ENCODE results near the gene DBNDD1. TPM values are rescaled to one million over a fixed set of nuclear protein-coding genes. Genes with fewer than 3 reads are reported as not detected.

DBNDD1 gene
- total RNA-seq, 4 donors from 2014 or later, result 1.1 to 4.1 (median 3.5) TPM

- Histone ChIP-seq H3K4me1 (no peaks in the 10 kb centered on the region), H3K27ac (no peak overlapping the region), H3K4me3 (no peak overlapping the region), H3K36me3 (peaks cover 0 to 95% of the 10 kb centered on the region in 2 donors), H3K27me3 (no peaks in the 10 kb centered on the region), H3K9me3 (no peaks in the 10 kb centered on the region)
- ATAC-seq, result no peak
- TF ChIP-seq POLR2A (IDR thresholded peaks at IDR 0.05) (no peak), CTCF (IDR thresholded peaks at IDR 0.05) (no peak), POLR2AphosphoS5 (IDR thresholded peaks at IDR 0.05) (no peak), EP300 (IDR thresholded peaks at IDR 0.05) (no peak)
- WGBS, 2 donors (ENCODE audit: low coverage in 1 of 2), result 91 to 100% methylated on average over 3 to 11 of the region's 13 CpGs
Observed at GRCh38 chr16:89986600-89986999, 32.7 kb downstream of the DBNDD1 start.

GRCh38 chr16:89985219-89985618 lies 34.0 kb downstream of the DBNDD1 start:
- H3K27me3 ChIP-seq, result no peaks in the 10 kb centered on the region
- no peaks in the 10 kb centered on the region for H3K9me3 ChIP-seq
- 90 to 92% methylated on average over 7 to 10 of the region's 10 CpGs for WGBS, 2 donors (ENCODE audit: low coverage in 1 of 2)
- H3K4me3 ChIP-seq, result no peak overlapping the region
- TF ChIP-seq CTCF (IDR thresholded peaks at IDR 0.05), result no peak
- TF ChIP-seq POLR2AphosphoS5 (IDR thresholded peaks at IDR 0.05), result no peak
- no peak for TF ChIP-seq POLR2A (IDR thresholded peaks at IDR 0.05)
- TF ChIP-seq EP300 (IDR thresholded peaks at IDR 0.05), result no peak
- H3K27ac ChIP-seq, result no peak overlapping the region
- peaks cover 0 to 95% of the 10 kb centered on the region in 2 donors for H3K36me3 ChIP-seq
- H3K4me1 ChIP-seq, result no peaks in the 10 kb centered on the region
- ATAC-seq, result no peak

GRCh38 chr16:89984216-89984615 lies 35.0 kb downstream of the DBNDD1 start:
- TF ChIP-seq EP300 (IDR thresholded peaks at IDR 0.05) (no peak), POLR2AphosphoS5 (IDR thresholded peaks at IDR 0.05) (no peak), CTCF (IDR thresholded peaks at IDR 0.05) (no peak), POLR2A (IDR thresholded peaks at IDR 0.05) (no peak)
- Histone ChIP-seq H3K9me3 (no peaks in the 10 kb centered on the region), H3K4me1 (no peaks in the 10 kb centered on the region), H3K4me3 (no peak overlapping the region), H3K36me3 (peaks cover 0 to 95% of the 10 kb centered on the region in 2 donors), H3K27ac (no peak overlapping the region), H3K27me3 (no peaks in the 10 kb centered on the region)
- ATAC-seq, result no peak
- WGBS, 2 donors (ENCODE audit: low coverage in 1 of 2), result 74 to 98% methylated on average over 4 of the region's 7 CpGs

- H3K4me3 ChIP-seq, result no peak overlapping the region
- no peaks in the 10 kb centered on the region for H3K4me1 ChIP-seq
- no peaks in the 10 kb centered on the region for H3K27me3 ChIP-seq
- H3K27ac ChIP-seq, result no peak overlapping the region
- TF ChIP-seq CTCF (IDR thresholded peaks at IDR 0.05), result no peak
- TF ChIP-seq POLR2A (IDR thresholded peaks at IDR 0.05), result no peak
- TF ChIP-seq POLR2AphosphoS5 (IDR thresholded peaks at IDR 0.05), result no peak
- no peak for TF ChIP-seq EP300 (IDR thresholded peaks at IDR 0.05)
- H3K9me3 ChIP-seq, result no peaks in the 10 kb centered on the region
- WGBS, 2 donors (ENCODE audit: low coverage in 1 of 2), result 80 to 84% methylated on average over 14 to 15 of the region's 15 CpGs
- H3K36me3 ChIP-seq, result peaks cover 0 to 95% of the 10 kb centered on the region in 2 donors
- no peak for ATAC-seq
Observed at GRCh38 chr16:89983536-89983935, 35.7 kb downstream of the DBNDD1 start.

- no peak for ATAC-seq
- no peak overlapping the region for H3K27ac ChIP-seq
- no peaks in the 10 kb centered on the region for H3K27me3 ChIP-seq
- TF ChIP-seq EP300 (IDR thresholded peaks at IDR 0.05), result no peak
- TF ChIP-seq CTCF (IDR thresholded peaks at IDR 0.05), result no peak
- TF ChIP-seq POLR2AphosphoS5 (IDR thresholded peaks at IDR 0.05), result no peak
- TF ChIP-seq POLR2A (IDR thresholded peaks at IDR 0.05), result no peak
- peaks cover 0 to 97% of the 10 kb centered on the region in 2 donors for H3K36me3 ChIP-seq
- no peaks in the 10 kb centered on the region for H3K9me3 ChIP-seq
- H3K4me1 ChIP-seq, result no peaks in the 10 kb centered on the region
- H3K4me3 ChIP-seq, result no peak overlapping the region
- 95 to 97% methylated on average over 4 to 5 of the region's 9 CpGs for WGBS, 2 donors (ENCODE audit: low coverage in 1 of 2)
Observed at GRCh38 chr16:89982318-89982717, 36.9 kb downstream of the DBNDD1 start.
